Stomach (tissue), 4 donors: ENCODE measurements around the gene QRFP.

Source experiments
- CTCF ChIP-seq, 7 experiments: fragments of 450-650 bp in 4 of 7; fragments of 200-600 bp in 3 of 7; sonication (generic) in 3 of 7; IDR thresholded peaks; one replicate each; pipeline ENCODE4 v1.5.1; 2016 to 2019; ENCODE audit warnings: antibody characterized with exemption in 7 of 7, control low read depth in 2 of 7, mild to moderate bottlenecking in 1 of 7
- EP300 ChIP-seq: sonication (generic); formaldehyde crosslinking; IDR thresholded peaks from one replicate; pipeline ENCODE4 v1.6.1; 2017; ENCODE audit warnings: antibody characterized with exemption
- POLR2A ChIP-seq, 4 donors: fragments of 450-650 bp; IDR thresholded peaks; one replicate each; pipeline ENCODE4 v1.6.1; 2016; ENCODE audit warnings: antibody characterized with exemption in 4 of 4, control low read depth in 2 of 4, mild to moderate bottlenecking in 1 of 4, moderate library complexity in 1 of 4

DNA sequence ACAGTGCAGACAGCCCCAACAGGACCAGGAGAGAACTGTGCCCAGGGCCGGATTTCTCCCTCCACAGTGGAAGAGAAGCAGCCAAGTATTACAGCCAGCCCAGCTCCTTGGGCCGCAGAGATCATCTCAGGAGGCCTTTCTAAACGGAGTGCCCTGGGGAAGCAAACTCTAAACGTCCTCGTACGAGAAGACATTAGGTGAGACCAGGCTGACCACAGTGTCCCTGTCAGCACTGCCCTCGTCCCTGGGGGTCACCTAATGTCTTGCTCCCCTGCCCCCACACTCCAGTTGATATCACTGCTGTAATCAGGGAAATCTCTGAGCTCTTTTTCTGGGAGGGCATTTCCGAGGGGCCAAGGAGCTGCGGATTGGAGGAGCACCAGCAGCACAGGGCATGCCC, 6.5 kb downstream of the QRFP start:
- TF ChIP-seq CTCF (IDR thresholded peaks at IDR 0.05) (no peak), POLR2A (IDR thresholded peaks at IDR 0.05) (no peak), EP300 (no peak)
